Upper lobe of left lung (tissue), 6 donors: ENCODE results near the gene OR56A4. TPM values are rescaled to one million over a fixed set of nuclear protein-coding genes. Genes with fewer than 3 reads are reported as not detected.

Experiments
- ATAC-seq, 2 donors: fragments of 200-7000 bp; cut with Tn5 transposase; one replicate each; pipeline ENCODE4 v1.9.1; 2022; ENCODE audit warnings: mild to moderate bottlenecking in 2 of 2, moderate library complexity in 2 of 2; ENCODE audit not compliant: low FRiP score in 2 of 2
- DNase-seq, 2 donors: peaks; one replicate each; pipeline ENCODE4 v3.0.0-alpha.2; 2019 to 2020
- H3K27ac ChIP-seq, 4 donors: fragments of 200-600 bp; sonication (generic); one replicate each; pipeline ENCODE4 v1.5.1; 2016 to 2019
- H3K27me3 ChIP-seq, 4 donors: fragments of 200-600 bp; sonication (generic); one replicate each; pipeline ENCODE4 v1.5.1; 2017 to 2019
- H3K36me3 ChIP-seq, 4 donors: fragments of 200-600 bp; sonication (generic); one replicate each; pipeline ENCODE4 v1.5.1; 2016 to 2019
- H3K4me1 ChIP-seq, 4 donors: fragments of 200-600 bp; sonication (generic); one replicate each; pipeline ENCODE4 v1.5.1; 2018 to 2019
- H3K4me3 ChIP-seq, 4 donors: fragments of 200-600 bp; sonication (generic); one replicate each; pipeline ENCODE4 v1.5.1; 2017 to 2019; ENCODE audit warnings: mild to moderate bottlenecking in 2 of 4, moderate library complexity in 1 of 4
- H3K9me3 ChIP-seq, 4 donors: fragments of 200-600 bp; sonication (generic); one replicate each; pipeline ENCODE4 v1.5.1; 2018 to 2019
- CTCF ChIP-seq, 6 experiments: fragments of 450-650 bp in 4 of 6; fragments of 200-600 bp in 2 of 6; sonication (generic) in 2 of 6; IDR thresholded peaks; one replicate each; pipeline ENCODE4 v1.5.1; 2016 to 2019; ENCODE audit warnings: antibody characterized with exemption in 6 of 6
- EP300 ChIP-seq, 4 donors: sonication (generic); formaldehyde crosslinking; IDR thresholded peaks; one replicate each; pipeline ENCODE4 v1.5.1; 2017; ENCODE audit warnings: antibody characterized with exemption in 4 of 4, control low read depth in 2 of 4
- POLR2A ChIP-seq, 4 donors: fragments of 450-650 bp; IDR thresholded peaks; one replicate each; pipeline ENCODE4 v1.5.1; 2016 to 2017; ENCODE audit warnings: antibody characterized with exemption in 4 of 4, mild to moderate bottlenecking in 2 of 4
- POLR2AphosphoS5 ChIP-seq, 2 donors: sonication (generic); formaldehyde crosslinking; IDR thresholded peaks; one replicate each; pipeline ENCODE4 v1.5.1; 2017; ENCODE audit warnings: antibody characterized with exemption in 2 of 2
- WGBS, 2 donors: methylation state at CpG; one replicate each; pipeline ENCODE4 v1.1.5; 2017 to 2018; 5-methylcytosine and 5-hydroxymethylcytosine counted together
- total RNA-seq, 6 donors: library from RNA; depleted of rRNA in 4 of 6; stranded (reverse); fragments of >200 nt in 4 of 6; gene quantifications; one replicate each; pipeline versions ENCODE4 v1.1.0 to v1.2.1, GENCODE V29; 2016 to 2021
- donor health status: DM: no; HTN: no; CAD: no; lungs with moderate emphysema.
- donor health status: DM: no; HTN: yes; CAD: no; lungs with severe emphysema.

The OR56A4 gene
- total RNA-seq, 6 donors from 2014 or later, result not detected

DNA sequence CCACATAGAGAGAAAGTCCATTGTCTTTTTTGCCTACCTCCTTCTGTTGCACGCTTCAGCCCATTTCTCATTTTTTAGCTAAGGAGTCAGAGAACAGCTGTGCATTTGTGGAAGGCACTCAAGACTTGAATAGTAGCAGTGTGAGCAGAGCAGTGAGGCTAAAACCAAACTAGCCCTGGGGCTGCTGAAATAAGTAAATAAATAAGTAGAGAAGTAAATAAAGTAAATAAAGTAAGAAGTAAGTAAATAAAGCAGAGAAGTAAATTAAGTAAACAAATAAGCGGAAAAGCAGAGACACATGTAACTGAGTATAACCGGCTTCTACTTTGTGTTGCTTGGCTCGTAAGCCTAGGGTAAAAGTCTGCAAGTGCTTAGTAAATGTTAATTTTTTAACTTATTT, 17.5 kb downstream of the OR56A4 start:
- H3K36me3 ChIP-seq, result no peaks in the 10 kb centered on the region
- WGBS, 2 donors, result 78 to 83% methylated on average over 4 of the region's 4 CpGs
- no peak for DNase-seq
- H3K27ac ChIP-seq, result no peak overlapping the region
- no peaks in the 10 kb centered on the region for H3K27me3 ChIP-seq
- TF ChIP-seq EP300 (IDR thresholded peaks at IDR 0.05) (no peak), POLR2A (IDR thresholded peaks at IDR 0.05) (no peak), POLR2AphosphoS5 (IDR thresholded peaks at IDR 0.05) (no peak), CTCF (IDR thresholded peaks at IDR 0.05) (no peak)
- H3K9me3 ChIP-seq, result no peaks in the 10 kb centered on the region
- no peaks in the 10 kb centered on the region for H3K4me1 ChIP-seq
- no peak overlapping the region for H3K4me3 ChIP-seq
- no peak for ATAC-seq

- 54 to 57% methylated on average over 1 of the region's 1 CpG for WGBS, 2 donors
- ATAC-seq, result no peak
- TF ChIP-seq POLR2AphosphoS5 (IDR thresholded peaks at IDR 0.05) (no peak), POLR2A (IDR thresholded peaks at IDR 0.05) (no peak), EP300 (IDR thresholded peaks at IDR 0.05) (no peak), CTCF (IDR thresholded peaks at IDR 0.05) (no peak)
Measured at GRCh38 chr11:5986885-5987284, 19.9 kb downstream of the OR56A4 start, which contains the start of gene OR52L1. TSS of gene OR52L1 (minus strand) at chr11:5986985. CDS start at chr11:5986930, 55 bp downstream.

DNA sequence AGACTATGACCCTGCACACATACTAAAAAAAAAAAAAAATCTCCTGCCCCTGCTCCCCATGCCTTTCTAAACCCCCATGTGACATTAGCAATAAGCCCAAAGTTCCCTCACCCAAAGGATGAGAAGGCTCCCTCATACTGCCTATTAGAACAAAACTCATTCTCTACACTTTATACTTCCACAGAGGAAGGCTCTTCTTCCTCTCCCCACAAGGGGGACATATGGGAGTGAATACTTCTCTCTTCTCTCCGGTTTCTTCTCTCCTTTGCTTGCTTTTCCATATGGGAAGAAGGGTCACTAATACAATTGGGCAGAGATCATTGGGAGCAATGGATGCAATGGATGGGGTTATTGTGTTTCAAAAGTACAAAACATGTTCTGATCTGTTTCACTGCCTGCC, 23.3 kb downstream of the OR56A4 start:
- Histone ChIP-seq H3K4me3 (no peak overlapping the region), H3K9me3 (no peaks in the 10 kb centered on the region), H3K27ac (no peak overlapping the region), H3K27me3 (no peaks in the 10 kb centered on the region), H3K4me1 (no peaks in the 10 kb centered on the region), H3K36me3 (no peaks in the 10 kb centered on the region)
- TF ChIP-seq POLR2A (IDR thresholded peaks at IDR 0.05) (no peak), CTCF (IDR thresholded peaks at IDR 0.05) (no peak), EP300 (IDR thresholded peaks at IDR 0.05) (no peak), POLR2AphosphoS5 (IDR thresholded peaks at IDR 0.05) (no peak)
- 46 to 56% methylated on average over 1 of the region's 1 CpG for WGBS, 2 donors
- ATAC-seq (no peak), DNase-seq (no peak)

More at GRCh38 chr11:5986885-5987284, 19.9 kb downstream of the OR56A4 start, which contains the start of gene OR52L1:
- H3K9me3 ChIP-seq, result no peaks in the 10 kb centered on the region
- H3K4me3 ChIP-seq, result no peak within 1 kb of the TSS
- no peaks in the 10 kb centered on the region for H3K4me1 ChIP-seq
- H3K27ac ChIP-seq, result no peak within 1 kb of the TSS
- no peaks in the 10 kb centered on the region for H3K36me3 ChIP-seq
- H3K27me3 ChIP-seq, result no peaks in the 10 kb centered on the region
- DNase-seq, result no peak

- Histone ChIP-seq H3K9me3 (no peaks in the 10 kb centered on the region), H3K27me3 (no peaks in the 10 kb centered on the region), H3K4me3 (no peak overlapping the region), H3K36me3 (no peaks in the 10 kb centered on the region), H3K27ac (no peak overlapping the region), H3K4me1 (no peaks in the 10 kb centered on the region)
- WGBS, 2 donors, result 50 to 67% methylated on average over 1 of the region's 1 CpG
- ATAC-seq (no peak), DNase-seq (no peak)
- TF ChIP-seq POLR2A (IDR thresholded peaks at IDR 0.05) (no peak), CTCF (IDR thresholded peaks at IDR 0.05) (no peak), EP300 (IDR thresholded peaks at IDR 0.05) (no peak), POLR2AphosphoS5 (IDR thresholded peaks at IDR 0.05) (no peak)
Measured at GRCh38 chr11:5973530-5973929, 33.2 kb downstream of the OR56A4 start.

DNA sequence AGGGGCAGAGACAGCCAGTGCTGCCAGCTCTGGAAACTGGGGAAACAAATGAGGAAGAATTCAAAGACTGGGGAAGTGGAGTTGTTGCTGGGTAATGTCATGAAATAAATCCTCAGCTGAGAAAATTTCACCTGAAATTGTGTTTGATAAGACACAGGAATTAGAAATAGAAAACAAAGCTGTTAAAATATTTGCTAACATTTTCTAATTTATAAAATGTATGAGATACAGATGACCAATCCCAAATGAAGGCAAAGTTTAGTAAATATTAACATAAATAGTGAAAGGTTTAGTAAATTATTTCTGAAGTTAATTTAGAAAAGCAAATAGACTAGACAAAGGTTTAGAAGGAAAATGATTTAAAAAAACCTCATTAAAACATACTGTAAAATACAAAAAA, 38.4 kb downstream of the OR56A4 start, which contains the start of gene OR56A5:
Gene OR56A5 (minus strand): TSS at position 101 of the 400 bp plus-strand sequence. CDS start 0 bp downstream, at position 101.
- H3K4me1 ChIP-seq, result no peaks in the 10 kb centered on the region
- H3K36me3 ChIP-seq, result no peaks in the 10 kb centered on the region
- DNase-seq (no peak), ATAC-seq (no peak)
- no peak within 1 kb of the TSS for H3K4me3 ChIP-seq
- H3K9me3 ChIP-seq, result peaks cover 0 to 6% (median 0%) of the 10 kb centered on the region in 4 donors
- no peak within 1 kb of the TSS for H3K27ac ChIP-seq
- no peaks in the 10 kb centered on the region for H3K27me3 ChIP-seq
- no peak for TF ChIP-seq POLR2AphosphoS5 (IDR thresholded peaks at IDR 0.05)
- no peak for TF ChIP-seq EP300 (IDR thresholded peaks at IDR 0.05)
- no peak for TF ChIP-seq POLR2A (IDR thresholded peaks at IDR 0.05)
- TF ChIP-seq CTCF (IDR thresholded peaks at IDR 0.05), result no peak
